Gastrocnemius medialis (tissue), 4 donors: Measurements from ENCODE around the gene HMCN2.

Source experiments
- POLR2A ChIP-seq, 2 donors: fragments of 450-650 bp; IDR thresholded peaks; one replicate each; pipeline ENCODE4 v1.6.1; 2017; ENCODE audit warnings: antibody characterized with exemption in 2 of 2, mild to moderate bottlenecking in 2 of 2, moderate library complexity in 2 of 2
- TF ChIP-seq, protein P1 (sequence below), 5 experiments: fragments of 450-650 bp in 3 of 5; fragments of 200-600 bp in 2 of 5; sonication (generic) in 2 of 5; IDR thresholded peaks in 4 of 5; conservative IDR thresholded peaks in 1 of 5; 1 replicate in 4 of 5; 2 replicates in 1 of 5; pipeline ENCODE4 v1.5.1; 2016 to 2019; ENCODE audit warnings: antibody characterized with exemption in 5 of 5, mild to moderate bottlenecking in 3 of 5, moderate library complexity in 3 of 5

DNA sequence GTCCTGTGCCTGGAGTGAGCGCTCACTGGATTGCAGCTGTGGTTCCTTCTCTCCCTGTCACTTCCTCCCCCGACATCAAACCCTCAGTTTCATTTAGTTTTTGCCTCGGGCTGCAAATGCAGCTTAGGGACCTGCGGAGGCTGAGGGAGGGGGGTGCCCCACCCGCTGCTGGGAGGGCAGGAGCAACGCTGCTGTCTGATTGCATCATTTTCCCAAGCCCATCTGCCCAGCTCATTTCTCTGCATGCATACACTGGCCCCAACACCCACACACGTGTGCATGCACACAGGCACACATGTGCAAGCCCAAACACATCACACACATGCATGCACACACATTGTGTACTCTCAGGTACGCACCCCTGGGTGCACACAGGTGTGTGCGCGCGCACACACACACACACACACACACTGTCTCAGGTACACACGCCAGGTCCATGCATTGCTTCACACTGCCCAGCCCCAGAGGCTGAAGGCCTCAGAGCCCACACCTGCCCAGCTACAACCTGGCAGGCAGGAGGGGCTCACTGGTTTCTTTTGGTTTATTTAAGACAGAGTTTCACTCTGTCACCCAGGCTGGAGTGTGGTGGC is 182.6 kb downstream of the HMCN2 start:
- no peak for TF ChIP-seq POLR2A (IDR thresholded peaks at IDR 0.05)
- TF ChIP-seq, protein P1, sequence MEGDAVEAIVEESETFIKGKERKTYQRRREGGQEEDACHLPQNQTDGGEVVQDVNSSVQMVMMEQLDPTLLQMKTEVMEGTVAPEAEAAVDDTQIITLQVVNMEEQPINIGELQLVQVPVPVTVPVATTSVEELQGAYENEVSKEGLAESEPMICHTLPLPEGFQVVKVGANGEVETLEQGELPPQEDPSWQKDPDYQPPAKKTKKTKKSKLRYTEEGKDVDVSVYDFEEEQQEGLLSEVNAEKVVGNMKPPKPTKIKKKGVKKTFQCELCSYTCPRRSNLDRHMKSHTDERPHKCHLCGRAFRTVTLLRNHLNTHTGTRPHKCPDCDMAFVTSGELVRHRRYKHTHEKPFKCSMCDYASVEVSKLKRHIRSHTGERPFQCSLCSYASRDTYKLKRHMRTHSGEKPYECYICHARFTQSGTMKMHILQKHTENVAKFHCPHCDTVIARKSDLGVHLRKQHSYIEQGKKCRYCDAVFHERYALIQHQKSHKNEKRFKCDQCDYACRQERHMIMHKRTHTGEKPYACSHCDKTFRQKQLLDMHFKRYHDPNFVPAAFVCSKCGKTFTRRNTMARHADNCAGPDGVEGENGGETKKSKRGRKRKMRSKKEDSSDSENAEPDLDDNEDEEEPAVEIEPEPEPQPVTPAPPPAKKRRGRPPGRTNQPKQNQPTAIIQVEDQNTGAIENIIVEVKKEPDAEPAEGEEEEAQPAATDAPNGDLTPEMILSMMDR (IDR thresholded peaks at IDR 0.05 in 4 of 5, conservative IDR thresholded peaks at IDR 0.05 in 1 of 5): no peak
